Liver (tissue), 9 donors: ENCODE measurements around the gene UBA1. TPM values are rescaled to one million over a fixed set of nuclear protein-coding genes. Genes with fewer than 3 reads are reported as not detected.

ENCODE experiments used
- DNase-seq: peaks from one replicate; pipeline ENCODE4 v3.0.0-alpha.2; 2017; ENCODE audit warnings: low spot score
- H3K27ac ChIP-seq, 2 donors: one replicate each; pipeline ENCODE4 v1.7.0; 2013; ENCODE audit warnings: inconsistent platforms in 2 of 2, low read length in 2 of 2, control low read depth in 1 of 2, low read depth in 1 of 2, mild to moderate bottlenecking in 1 of 2
- H3K27me3 ChIP-seq, 4 donors: one replicate each; pipeline versions ENCODE4 v1.6.1 to v1.7.0; 2013; ENCODE audit warnings: low read length in 3 of 4, inconsistent platforms in 1 of 4, mild to moderate bottlenecking in 1 of 4, moderate library complexity in 1 of 4; ENCODE audit not compliant: control insufficient read depth in 4 of 4, insufficient read depth in 4 of 4
- H3K36me3 ChIP-seq, 4 donors: one replicate each; pipeline versions ENCODE4 v1.6.1 to v1.7.0; 2013; ENCODE audit warnings: low read length in 3 of 4, mild to moderate bottlenecking in 3 of 4, low read depth in 1 of 4, moderate library complexity in 1 of 4; ENCODE audit not compliant: control insufficient read depth in 4 of 4, insufficient read depth in 3 of 4
- H3K4me1 ChIP-seq, 4 donors: one replicate each; pipeline versions ENCODE4 v1.6.1 to v1.7.0; 2013; ENCODE audit warnings: low read length in 3 of 4, mild to moderate bottlenecking in 3 of 4, moderate library complexity in 1 of 4; ENCODE audit not compliant: control insufficient read depth in 4 of 4, insufficient read depth in 4 of 4
- H3K4me3 ChIP-seq, 3 donors: one replicate each; pipeline versions ENCODE4 v1.6.1 to v1.7.0; 2013; ENCODE audit warnings: low read length in 3 of 3, control low read depth in 1 of 3, low read depth in 1 of 3, mild to moderate bottlenecking in 1 of 3
- H3K9ac ChIP-seq, 2 donors: one replicate each; pipeline ENCODE4 v1.7.0; 2013; ENCODE audit warnings: low read length in 2 of 2, mild to moderate bottlenecking in 2 of 2, moderate library complexity in 2 of 2, control low read depth in 1 of 2, low read depth in 1 of 2
- H3K9me3 ChIP-seq, 4 donors: one replicate each; pipeline versions ENCODE4 v1.6.1 to v1.7.0; 2013; ENCODE audit warnings: low read length in 3 of 4; ENCODE audit not compliant: control insufficient read depth in 4 of 4
- ATF3 ChIP-seq: IDR thresholded peaks from 2 replicates; pipeline ENCODE4 v1.6.1; 2016; ENCODE audit warnings: antibody characterized with exemption
- CTCF ChIP-seq: fragments of 150-350 bp; IDR thresholded peaks from 2 replicates; pipeline ENCODE4 v1.5.1; 2017; ENCODE audit warnings: improper control_type of control experiment, low read depth, low read length; ENCODE audit not compliant: missing input control
- EGR1 ChIP-seq, 2 donors: IDR thresholded peaks; 2 replicates each; pipeline ENCODE4 v1.6.1; 2016 to 2018; ENCODE audit warnings: antibody characterized with exemption in 2 of 2, low read depth in 2 of 2
- FOXA1 ChIP-seq: IDR thresholded peaks from 2 replicates; pipeline ENCODE4 v1.6.1; 2016; ENCODE audit warnings: antibody characterized with exemption
- FOXA2 ChIP-seq: IDR thresholded peaks from 2 replicates; pipeline ENCODE4 v1.6.1; 2016; ENCODE audit warnings: antibody characterized with exemption
- HNF4A ChIP-seq, 2 donors: conservative IDR thresholded peaks; 2 replicates each; pipeline ENCODE4 v1.6.1; 2016; ENCODE audit warnings: antibody characterized with exemption in 2 of 2, mild to moderate bottlenecking in 2 of 2
- HNF4G ChIP-seq: IDR thresholded peaks from 2 replicates; pipeline ENCODE4 v1.6.1; 2016; ENCODE audit warnings: antibody characterized with exemption
- JUND ChIP-seq, 2 donors: IDR thresholded peaks; 2 replicates each; pipeline ENCODE4 v1.6.1; 2016; ENCODE audit warnings: antibody characterized with exemption in 2 of 2
- MAX ChIP-seq: IDR thresholded peaks from 2 replicates; pipeline ENCODE4 v1.6.1; 2016; ENCODE audit warnings: antibody characterized with exemption
- NR2F2 ChIP-seq: IDR thresholded peaks from 2 replicates; pipeline ENCODE4 v1.6.1; 2016; ENCODE audit warnings: antibody characterized with exemption
- RAD21 ChIP-seq, 2 donors: IDR thresholded peaks; 2 replicates each; pipeline ENCODE4 v1.6.1; 2016; ENCODE audit warnings: antibody characterized with exemption in 2 of 2, mild to moderate bottlenecking in 2 of 2
- REST ChIP-seq: IDR thresholded peaks from 2 replicates; pipeline ENCODE4 v1.6.1; 2016; ENCODE audit warnings: antibody characterized with exemption, mild to moderate bottlenecking
- SP1 ChIP-seq: IDR thresholded peaks from 2 replicates; pipeline ENCODE4 v1.6.1; 2018; ENCODE audit warnings: antibody characterized with exemption, mild to moderate bottlenecking
- TAF1 ChIP-seq: conservative IDR thresholded peaks from 2 replicates; pipeline ENCODE4 v1.6.1; 2016; ENCODE audit warnings: antibody characterized with exemption, mild to moderate bottlenecking
- YY1 ChIP-seq: IDR thresholded peaks from 2 replicates; pipeline ENCODE4 v1.6.1; 2016; ENCODE audit warnings: antibody characterized with exemption, mild to moderate bottlenecking
- ZBTB33 ChIP-seq: IDR thresholded peaks from 2 replicates; pipeline ENCODE4 v1.6.1; 2016; ENCODE audit warnings: antibody characterized with exemption
- WGBS: extraction: QIAGEN DNeasy Blood & Tissue Kit; methylation state at CpG from one replicate; pipeline ENCODE4 v1.1.7; 2013; 5-methylcytosine and 5-hydroxymethylcytosine counted together
- polyA plus RNA-seq, 2 donors: library from polyadenylated mRNA; stranded (reverse) in 1 of 2; unstranded in 1 of 2; fragments of 200-250 nt in 1 of 2; fragments of >200 nt in 1 of 2; fragmentation: Nextera tagmentation in 1 of 2; extraction: Ambion mirVana in 1 of 2; gene quantifications; one replicate each; pipeline versions ENCODE4 v1.2.1 to v1.2.3, GENCODE V29; 2013 to 2015
- total RNA-seq, 2 donors: library from RNA; depleted of rRNA; stranded (reverse); fragments of >200 nt; gene quantifications; one replicate each; pipeline ENCODE4 v1.2.3, GENCODE V29; 2014
- donor health status: healthy.
- donor health status: healthy.
- donor health status: healthy.
- donor health status: healthy.
- donor health status: healthy.

Gene UBA1
- total and polyA plus RNA-seq, 4 donors = 39.8 to 85.4 (median 68.7) TPM

GRCh38 chrX:47247206-47247998 lies 53.8 kb downstream of the UBA1 start:
- Histone ChIP-seq H3K36me3 (peaks cover 0 to 18% (median 8%) of the 10 kb centered on the region in 4 donors), H3K9me3 (no peaks in the 10 kb centered on the region), H3K4me1 (no peaks in the 10 kb centered on the region), H3K27ac (no peak overlapping the region), H3K9ac (no peak overlapping the region), H3K4me3 (no peak overlapping the region), H3K27me3 (no peaks in the 10 kb centered on the region)
- DNase-seq = no peak
- TF ChIP-seq ATF3 (no peak), HNF4A (conservative IDR thresholded peaks at IDR 0.05) (no peak), MAX (no peak), REST (no peak), YY1 (no peak), JUND (IDR thresholded peaks at IDR 0.05) (no peak), EGR1 (IDR thresholded peaks at IDR 0.05; ENCODE audit: low read depth in 2 of 2) (no peak), SP1 (no peak), CTCF (no peak)
- 92% methylated on average over 23 of the region's 23 CpGs for WGBS

GRCh38 chrX:47247999-47248320 lies 54.3 kb downstream of the UBA1 start:
- Histone ChIP-seq H3K9me3 (no peaks in the 10 kb centered on the region), H3K27ac (no peak overlapping the region), H3K4me3 (no peak overlapping the region)
- TF ChIP-seq TAF1 (no peak), ATF3 (no peak), REST (no peak), ZBTB33 (no peak), CTCF (no peak), HNF4G (no peak), RAD21 (IDR thresholded peaks at IDR 0.05) (no peak), MAX (no peak), SP1 (no peak), YY1 (no peak), FOXA2 (no peak), NR2F2 (no peak), HNF4A (conservative IDR thresholded peaks at IDR 0.05) (no peak), JUND (IDR thresholded peaks at IDR 0.05) (no peak), FOXA1 (no peak)

More at GRCh38 chrX:47247999-47248320, 54.3 kb downstream of the UBA1 start:
- Histone ChIP-seq H3K27me3 (no peaks in the 10 kb centered on the region), H3K9ac (no peak overlapping the region), H3K36me3 (peaks cover 0 to 15% (median 7%) of the 10 kb centered on the region in 4 donors), H3K4me1 (no peaks in the 10 kb centered on the region)
- DNase-seq = no peak
- 89% methylated on average over 13 of the region's 13 CpGs for WGBS
